D721Med (cell line): ENCODE results near the gene GCN1.
"Not testable (repeated sequence)": the region's sequence is repeated elsewhere in the genome, so short reads cannot be mapped to it uniquely, and the experiment has no call there.

ENCODE experiments used
- DNase-seq: peaks from one replicate; pipeline ENCODE4 v3.0.0; 2011; ENCODE audit warnings: low spot score; ENCODE audit not compliant: insufficient read length
- FAIRE-seq: peaks from 2 replicates; lab custom pipeline; 2011; peaks lifted over from hg19 to GRCh38; lab: Jason Lieb, UNC
- TF ChIP-seq, protein P1 (sequence below): IDR thresholded peaks from 2 replicates; pipeline ENCODE4 v1.5.1; 2012; ENCODE audit warnings: mild to moderate bottlenecking, control low read depth; ENCODE audit not compliant: insufficient read depth; ENCODE audit errors: missing control alignments

GCN1 gene

DNA sequence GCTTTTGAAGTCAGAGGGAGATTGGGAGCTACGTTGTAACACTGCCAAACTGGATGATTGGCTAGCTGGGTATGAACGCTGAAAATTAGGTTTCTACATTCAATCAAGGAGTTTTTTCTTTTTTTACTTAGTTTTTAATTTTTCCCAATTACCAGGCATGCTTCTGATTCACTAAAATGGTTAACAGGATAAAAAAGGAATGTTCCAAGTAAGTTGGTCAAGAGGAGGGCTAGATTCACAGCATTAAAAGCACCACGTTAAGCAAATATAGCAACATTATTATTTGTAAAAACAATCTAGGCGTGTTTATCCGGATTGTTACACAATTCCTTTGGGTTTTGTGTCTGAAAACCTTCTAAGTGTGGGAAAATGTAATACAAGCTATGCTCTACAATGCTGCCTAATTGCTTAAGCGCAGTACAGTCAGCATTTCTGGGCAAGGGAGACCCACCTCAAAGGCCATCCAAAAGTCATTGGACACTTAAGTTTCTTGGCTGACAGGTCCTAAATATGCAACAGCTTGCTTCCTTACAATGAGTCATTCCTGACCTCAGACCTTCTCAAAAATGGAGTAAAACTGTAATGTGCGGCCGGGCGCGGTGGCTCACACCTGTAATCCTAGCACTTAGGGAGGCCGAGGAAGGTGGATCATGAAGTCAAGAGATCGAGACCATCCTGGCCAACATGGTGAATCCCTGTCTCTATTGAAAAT, 5.2 kb upstream of the GCN1 start:
- DNase-seq (no peak), FAIRE-seq (no peak)
- TF ChIP-seq, protein P1, sequence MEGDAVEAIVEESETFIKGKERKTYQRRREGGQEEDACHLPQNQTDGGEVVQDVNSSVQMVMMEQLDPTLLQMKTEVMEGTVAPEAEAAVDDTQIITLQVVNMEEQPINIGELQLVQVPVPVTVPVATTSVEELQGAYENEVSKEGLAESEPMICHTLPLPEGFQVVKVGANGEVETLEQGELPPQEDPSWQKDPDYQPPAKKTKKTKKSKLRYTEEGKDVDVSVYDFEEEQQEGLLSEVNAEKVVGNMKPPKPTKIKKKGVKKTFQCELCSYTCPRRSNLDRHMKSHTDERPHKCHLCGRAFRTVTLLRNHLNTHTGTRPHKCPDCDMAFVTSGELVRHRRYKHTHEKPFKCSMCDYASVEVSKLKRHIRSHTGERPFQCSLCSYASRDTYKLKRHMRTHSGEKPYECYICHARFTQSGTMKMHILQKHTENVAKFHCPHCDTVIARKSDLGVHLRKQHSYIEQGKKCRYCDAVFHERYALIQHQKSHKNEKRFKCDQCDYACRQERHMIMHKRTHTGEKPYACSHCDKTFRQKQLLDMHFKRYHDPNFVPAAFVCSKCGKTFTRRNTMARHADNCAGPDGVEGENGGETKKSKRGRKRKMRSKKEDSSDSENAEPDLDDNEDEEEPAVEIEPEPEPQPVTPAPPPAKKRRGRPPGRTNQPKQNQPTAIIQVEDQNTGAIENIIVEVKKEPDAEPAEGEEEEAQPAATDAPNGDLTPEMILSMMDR = no peak

DNA sequence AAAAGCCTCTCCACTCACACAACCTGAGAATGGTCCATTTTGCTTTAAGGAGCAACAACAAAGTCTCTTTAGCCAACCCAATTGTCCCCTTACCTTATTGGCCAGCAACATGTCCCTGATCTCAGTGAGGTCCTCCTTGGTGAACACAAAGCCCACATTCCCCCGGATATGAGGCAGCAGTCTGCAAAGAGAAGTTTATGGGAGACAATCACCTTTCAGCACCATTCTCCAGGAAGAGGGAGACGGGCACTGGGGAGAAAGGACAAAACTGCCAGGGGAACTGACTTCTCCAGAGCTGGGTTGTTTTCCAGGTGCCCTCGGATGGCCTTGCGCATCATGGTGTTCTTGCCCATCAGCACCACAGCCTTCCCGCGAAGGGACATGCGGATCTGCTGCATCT, 4.5 kb upstream of the GCN1 start:
- DNase-seq (no peak), FAIRE-seq (no peak)
- TF ChIP-seq, protein P1 = no peak

DNA sequence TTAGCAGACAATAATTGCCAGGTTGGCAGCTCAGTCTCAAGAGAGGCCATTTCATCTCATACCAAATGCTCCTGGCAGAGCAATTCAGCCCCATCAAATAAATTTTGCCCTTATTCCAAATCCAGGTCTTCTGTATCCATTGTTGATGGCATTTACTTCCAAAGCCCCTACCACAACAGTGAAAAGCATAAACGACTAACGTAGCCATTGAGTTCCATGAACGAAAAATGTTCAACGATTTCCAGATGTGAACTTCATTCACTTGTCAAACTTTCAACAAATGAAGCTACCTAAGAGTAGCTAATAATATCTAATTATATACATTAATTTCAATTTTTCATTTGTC, 3.0 kb upstream of the GCN1 start:
- FAIRE-seq (no peak), DNase-seq (no peak)
- TF ChIP-seq, protein P1 = no peak

DNA sequence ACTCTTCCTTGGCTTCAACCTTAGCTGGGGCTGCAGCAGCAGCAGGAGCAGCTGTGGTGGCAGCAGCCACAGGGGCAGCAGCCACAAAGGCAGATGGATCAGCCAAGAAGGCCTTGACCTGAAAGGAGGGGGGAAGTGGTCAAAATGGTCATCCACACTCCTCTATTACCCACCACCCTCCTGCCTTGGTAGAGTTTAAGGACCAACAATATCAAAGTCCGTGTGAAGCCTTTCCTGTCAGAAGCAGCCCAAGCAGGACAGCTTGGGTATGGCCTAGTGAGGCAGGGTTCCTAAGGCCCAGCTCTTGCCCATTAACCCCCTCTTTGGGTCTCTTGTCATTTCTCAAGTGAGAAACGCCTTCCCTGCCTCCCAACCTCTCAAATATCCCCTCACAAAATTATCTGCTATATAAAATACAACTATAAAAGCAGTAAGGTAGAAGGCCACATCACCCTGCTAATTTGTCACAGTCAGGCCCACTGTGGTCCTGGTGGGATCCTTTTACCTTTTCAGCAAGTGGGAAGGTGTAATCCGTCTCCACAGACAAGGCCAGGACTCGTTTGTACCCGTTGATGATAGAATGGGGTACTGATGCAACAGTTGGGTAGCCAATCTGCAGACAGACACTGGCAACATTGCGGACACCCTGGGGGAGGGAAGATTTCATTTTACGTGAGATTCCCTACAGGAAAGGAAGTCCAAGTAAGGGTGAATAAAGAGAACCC, 2.5 kb upstream of the GCN1 start:
- FAIRE-seq, DNase-seq: not testable (repeated sequence)

DNA sequence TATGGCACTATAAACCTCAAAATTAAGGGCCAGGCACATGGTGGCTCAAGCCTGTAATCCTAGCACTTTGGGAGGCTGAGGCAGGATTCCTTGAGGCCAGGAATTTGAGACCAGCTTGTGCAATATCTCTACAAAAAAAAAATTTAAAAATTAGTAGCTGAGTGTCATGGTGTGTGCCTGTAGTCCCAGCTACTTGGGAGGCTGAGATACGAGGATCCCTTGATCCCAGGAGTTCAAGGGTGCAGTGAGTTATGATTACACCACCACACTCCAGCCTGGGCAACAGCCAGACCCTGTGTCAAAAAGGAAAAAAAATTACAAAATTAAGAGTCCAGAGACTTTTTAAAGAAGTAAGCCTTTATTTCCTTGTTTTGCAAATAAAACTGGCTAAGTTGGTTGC, 1.8 kb upstream of the GCN1 start:
- FAIRE-seq = no peak
- DNase-seq = no peak
- TF ChIP-seq, protein P1 = no peak

DNA sequence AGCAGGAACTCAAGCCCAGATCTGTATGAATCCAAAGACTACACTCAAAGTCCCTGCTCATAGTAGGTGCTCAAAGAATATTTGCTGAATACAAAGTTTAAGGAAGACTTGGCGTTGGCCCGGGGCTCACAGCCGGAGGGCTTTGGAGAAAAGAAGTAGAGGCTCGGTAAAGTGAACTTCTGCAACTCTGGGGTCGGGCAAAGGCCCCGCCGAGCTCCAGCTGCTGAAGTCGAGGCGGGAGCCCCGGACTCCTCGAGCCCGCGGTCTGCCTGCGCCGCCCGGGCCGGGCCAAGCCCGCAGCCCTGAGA, 335 bp downstream of the GCN1 start:
- FAIRE-seq = no peak
- TF ChIP-seq, protein P1 = no peak
- DNase-seq = no peak

DNA sequence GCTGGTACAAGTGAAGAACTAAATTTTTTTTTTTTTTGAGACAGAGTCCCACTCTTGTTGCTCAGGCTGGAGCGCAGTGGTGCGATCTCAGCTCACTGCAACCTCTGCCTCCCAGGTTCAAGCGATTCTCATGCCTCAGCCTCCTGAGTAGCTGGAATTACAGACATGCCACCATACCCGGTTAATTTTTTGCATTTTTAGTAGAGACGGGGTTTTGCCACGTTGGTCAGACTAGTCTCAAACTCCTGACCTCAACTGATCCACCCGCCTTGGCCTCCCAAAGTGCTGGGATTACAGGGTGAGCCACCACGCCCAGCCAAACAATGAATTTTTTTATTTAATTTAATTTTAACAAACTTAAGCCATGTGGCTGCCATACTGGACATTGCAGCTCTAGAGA, 1.2 kb downstream of the GCN1 start:
- DNase-seq, FAIRE-seq: not testable (repeated sequence)

DNA sequence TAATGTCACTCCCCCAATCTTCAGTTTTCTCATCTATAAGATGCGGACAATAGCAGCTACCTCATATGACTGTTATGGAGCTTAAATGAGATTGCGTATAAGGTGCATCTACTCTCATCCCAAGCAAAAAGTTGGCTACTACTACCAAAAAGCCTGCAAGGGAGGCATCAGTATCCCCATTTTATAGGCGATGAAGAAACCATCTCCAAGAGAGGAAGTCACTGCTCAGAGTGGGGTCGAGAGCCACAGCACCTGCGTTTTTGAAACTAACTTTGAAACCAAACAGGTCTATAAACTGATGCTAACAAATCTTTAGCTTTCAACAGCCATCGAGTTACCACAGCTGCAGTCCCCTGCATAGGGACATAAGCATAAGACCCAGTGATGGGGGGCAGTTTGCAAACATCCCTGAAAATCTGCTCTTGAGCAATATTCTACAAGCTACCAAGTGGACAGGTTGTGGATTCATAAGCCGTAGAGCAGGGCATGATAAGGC, 3.5 kb downstream of the GCN1 start:
- DNase-seq = no peak
- no peak for FAIRE-seq
- TF ChIP-seq, protein P1 = no peak
